ENCODE results near the gene GALK1. TPM values are rescaled to one million over a fixed set of nuclear protein-coding genes. Genes with fewer than 3 reads are reported as not detected.
A peak's percentile ranks its signal among the peaks of the same experiment; 100 is the strongest.

GALK1 gene
- total and polyA plus RNA-seq, 9 of the 15 experiments (the other 6 are each of a cell fraction or from before 2014, with no cell fraction given) = 0.45 to 51.6 (median 17.4) TPM

- TF ChIP-seq MEIS2 (IDR thresholded peaks at IDR 0.05; ENCODE audit: partially characterized antibody) (no peak), CHAMP1 (IDR thresholded peaks at IDR 0.05) (no peak), TCF7L2 (IDR thresholded peaks at IDR 0.05; ENCODE audit: low read depth, low read length) (no peak), ZNF551 (CRISPR knock-in tag; IDR thresholded peaks at IDR 0.05) (no peak; the same call in none of the 2 replicates), ZZZ3 (IDR thresholded peaks at IDR 0.05) (no peak; the same call in 1 of the 2 replicates), HNRNPH1 (optimal IDR thresholded peaks at IDR 0.05; ENCODE audit: low read depth, low read length) (no peak), ATF1 (CRISPR knock-in tag; IDR thresholded peaks at IDR 0.05) (no peak), ATF1 (tag; IDR thresholded peaks at IDR 0.05) (peak; percentile 31), ARHGAP35 (IDR thresholded peaks at IDR 0.05; ENCODE audit: partially characterized antibody) (no peak), RREB1 (CRISPR knock-in tag; IDR thresholded peaks at IDR 0.05) (no peak), NCOR1 (IDR thresholded peaks at IDR 0.05) (peak; percentile 38; the same call in 1 of the 2 replicates), SREBF1 (IDR thresholded peaks at IDR 0.05; ENCODE audit: borderline replicate concordance, low read depth, low read length) (no peak), ZFX (CRISPR knock-in tag; IDR thresholded peaks at IDR 0.05) (no peak), TFE3 (CRISPR knock-in tag; IDR thresholded peaks at IDR 0.05) (no peak; the same call in 1 of the 2 replicates), COPS2 (conservative IDR thresholded peaks at IDR 0.05) (no peak), JUN (IDR thresholded peaks at IDR 0.05; ENCODE audit: borderline replicate concordance, low read depth, low read length) (no peak), JUN (CRISPR knock-in tag; IDR thresholded peaks at IDR 0.05; ENCODE audit: borderline replicate concordance) (no peak), MECOM (CRISPR knock-in tag; IDR thresholded peaks at IDR 0.05) (no peak), MTA1 (IDR thresholded peaks at IDR 0.05; ENCODE audit: borderline replicate concordance) (no peak), SMARCE1 (IDR thresholded peaks at IDR 0.05) (peak; percentile 31; the same call in 1 of the 2 replicates)
Observed at GRCh38 chr17:75776386-75777295, 11.6 kb upstream of the GALK1 start (continued).

All from K562 (cell line).